Inflammatory macrophage treated with lipopolysaccharide for 1 hour (primary cell): ENCODE results near the gene ELP5.

Experiments
- DNase-seq, 2 donors: peaks; one replicate each; pipeline ENCODE4 v3.0.0-alpha.2; 2020 to 2022

The ELP5 gene

GRCh38 chr17:7290166-7290565 lies 38.2 kb downstream of the ELP5 start:
- DNase-seq, result no peak

GRCh38 chr17:7290685-7291084 lies 38.7 kb downstream of the ELP5 start:
- DNase-seq, result no peak

- no peak for DNase-seq
Measured at GRCh38 chr17:7292194-7292593, 40.2 kb downstream of the ELP5 start.

GRCh38 chr17:7292729-7293128 lies 40.7 kb downstream of the ELP5 start:
- no peak for DNase-seq

GRCh38 chr17:7293159-7293558 lies 41.1 kb downstream of the ELP5 start:
- DNase-seq, result no peak

- no peak for DNase-seq
Measured at GRCh38 chr17:7293816-7294613, 42.0 kb downstream of the ELP5 start.

- peak; percentile 21 to 22 for DNase-seq
Measured at GRCh38 chr17:7294614-7295153, 42.7 kb downstream of the ELP5 start, which contains the start of gene YBX2. YBX2 (minus strand) TSS chr17:7294639; CDS start chr17:7294500, 139 bp downstream.

GRCh38 chr17:7295230-7296180 lies 43.5 kb downstream of the ELP5 start:
- no peak for DNase-seq

GRCh38 chr17:7296189-7296861 lies 44.3 kb downstream of the ELP5 start:
- peak; percentile 70 to 94 for DNase-seq

GRCh38 chr17:7304179-7304578 lies 52.2 kb downstream of the ELP5 start:
- no peak for DNase-seq

- DNase-seq, result peak; percentile 100
Measured at GRCh38 chr17:7306911-7307685, 55.1 kb downstream of the ELP5 start, which contains the start of gene EIF5A. EIF5A (plus strand) TSS chr17:7307628; CDS start chr17:7309636, 2,008 bp downstream.

GRCh38 chr17:7307686-7308624 lies 55.9 kb downstream of the ELP5 start:
- DNase-seq, result peak; percentile 34 to 55

- DNase-seq, result peak; percentile 85 to 88
Measured at GRCh38 chr17:7308625-7309433, 56.8 kb downstream of the ELP5 start.
